ENCODE data around the gene CENPF. TPM values are rescaled to one million over a fixed set of nuclear protein-coding genes. Genes with fewer than 3 reads are reported as not detected.
"Not testable (repeated sequence)": the region's sequence is repeated elsewhere in the genome, so short reads cannot be mapped to it uniquely, and the experiment has no call there.

Gene CENPF
- total and polyA plus RNA-seq, 2 donors from 2014 or later, result 0.39 to 3.3 TPM

DNA sequence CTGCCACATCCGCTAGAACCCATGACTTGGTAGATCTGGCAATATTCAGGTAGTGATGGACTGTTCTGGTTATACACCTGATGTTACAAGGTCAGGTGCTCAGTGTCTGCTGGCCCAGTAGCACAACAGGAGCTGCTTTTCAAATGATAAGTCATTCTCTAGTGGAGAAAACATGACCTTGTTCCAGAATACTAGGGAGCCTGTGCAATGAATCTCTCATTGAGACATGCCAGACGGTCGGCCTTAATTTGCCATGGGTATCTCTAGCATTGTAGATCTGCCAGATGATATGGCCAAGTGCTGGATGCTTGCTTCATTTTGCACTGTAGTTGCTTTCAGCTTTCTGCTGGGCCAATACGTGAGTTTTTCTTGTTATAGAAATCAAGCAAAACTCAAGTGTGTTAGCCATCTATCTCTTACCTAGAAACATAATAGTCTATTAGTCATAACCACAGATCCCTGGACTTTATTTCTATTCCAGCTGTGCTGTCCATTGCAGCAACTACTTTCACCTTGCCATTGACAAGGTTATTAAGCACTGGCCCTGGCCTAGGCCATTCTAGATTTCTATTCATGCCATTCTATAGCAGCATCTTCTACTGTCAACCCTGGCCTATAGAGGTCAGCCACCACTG, 13.9 kb upstream of the CENPF start:
- H3K27me3 ChIP-seq (ENCODE audit: control insufficient read depth, insufficient read depth, low read length), result no peaks in the 10 kb centered on the region
- FAIRE-seq, result no peak
- intact Hi-C loops (cut with DNase I), result no loop called here

DNA sequence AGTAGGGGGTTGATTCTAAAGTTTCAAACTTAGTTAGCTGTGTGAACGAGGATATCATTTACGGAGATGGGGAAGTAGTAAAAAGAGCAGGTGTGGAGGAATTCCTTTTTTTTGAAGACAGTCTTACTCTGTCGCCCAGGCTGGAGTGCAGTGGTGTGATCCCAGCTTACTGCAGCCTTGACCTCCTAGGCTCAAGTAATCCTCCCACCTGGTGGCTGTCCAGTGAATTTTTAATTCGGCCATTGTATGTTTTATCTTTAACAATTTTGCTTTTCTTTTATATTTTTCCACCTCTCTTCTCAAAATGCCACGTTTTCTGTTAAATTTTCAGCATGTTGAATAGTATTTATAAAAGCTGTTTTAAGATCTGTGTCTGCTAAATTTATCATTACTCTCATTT, 12.3 kb upstream of the CENPF start:
- FAIRE-seq, result no peak
- Histone ChIP-seq H3K27me3 (ENCODE audit: control insufficient read depth, insufficient read depth, low read length) (no peaks in the 10 kb centered on the region), H3K36me3 (ENCODE audit: control insufficient read depth in 2 of 3, insufficient read depth in 3 of 3, low read length in 3 of 3) (no peaks in the 10 kb centered on the region), H3K27ac (ENCODE audit: low read depth in 2 of 2, low read length in 2 of 2) (no peak overlapping the region), H3K4me3 (ENCODE audit: low read length in 3 of 3) (no peak overlapping the region), H3K4me1 (ENCODE audit: control insufficient read depth in 2 of 3, insufficient read depth in 2 of 3, low read depth in 1 of 3, low read length in 3 of 3) (no peaks in the 10 kb centered on the region), H3K9me3 (ENCODE audit: control insufficient read depth in 2 of 3, insufficient read depth in 1 of 3, low read length in 3 of 3) (no peaks in the 10 kb centered on the region), H3K9ac (ENCODE audit: low read length in 3 of 3) (no peak overlapping the region)
- intact Hi-C loops (cut with DNase I), result no loop called here
- no peak for DNase-seq
- TF ChIP-seq, protein P1, sequence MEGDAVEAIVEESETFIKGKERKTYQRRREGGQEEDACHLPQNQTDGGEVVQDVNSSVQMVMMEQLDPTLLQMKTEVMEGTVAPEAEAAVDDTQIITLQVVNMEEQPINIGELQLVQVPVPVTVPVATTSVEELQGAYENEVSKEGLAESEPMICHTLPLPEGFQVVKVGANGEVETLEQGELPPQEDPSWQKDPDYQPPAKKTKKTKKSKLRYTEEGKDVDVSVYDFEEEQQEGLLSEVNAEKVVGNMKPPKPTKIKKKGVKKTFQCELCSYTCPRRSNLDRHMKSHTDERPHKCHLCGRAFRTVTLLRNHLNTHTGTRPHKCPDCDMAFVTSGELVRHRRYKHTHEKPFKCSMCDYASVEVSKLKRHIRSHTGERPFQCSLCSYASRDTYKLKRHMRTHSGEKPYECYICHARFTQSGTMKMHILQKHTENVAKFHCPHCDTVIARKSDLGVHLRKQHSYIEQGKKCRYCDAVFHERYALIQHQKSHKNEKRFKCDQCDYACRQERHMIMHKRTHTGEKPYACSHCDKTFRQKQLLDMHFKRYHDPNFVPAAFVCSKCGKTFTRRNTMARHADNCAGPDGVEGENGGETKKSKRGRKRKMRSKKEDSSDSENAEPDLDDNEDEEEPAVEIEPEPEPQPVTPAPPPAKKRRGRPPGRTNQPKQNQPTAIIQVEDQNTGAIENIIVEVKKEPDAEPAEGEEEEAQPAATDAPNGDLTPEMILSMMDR (IDR thresholded peaks at IDR 0.05; ENCODE audit: borderline replicate concordance, extremely low read depth, insufficient read depth), result no peak

More for the DNA sequence above, 13.9 kb upstream of the CENPF start:
- Histone ChIP-seq H3K9ac (ENCODE audit: low read length in 3 of 3) (no peak overlapping the region), H3K9me3 (ENCODE audit: control insufficient read depth in 2 of 3, insufficient read depth in 1 of 3, low read length in 3 of 3) (no peaks in the 10 kb centered on the region), H3K4me3 (ENCODE audit: low read length in 3 of 3) (no peak overlapping the region), H3K36me3 (ENCODE audit: control insufficient read depth in 2 of 3, insufficient read depth in 3 of 3, low read length in 3 of 3) (no peaks in the 10 kb centered on the region), H3K4me1 (ENCODE audit: control insufficient read depth in 2 of 3, insufficient read depth in 2 of 3, low read depth in 1 of 3, low read length in 3 of 3) (no peaks in the 10 kb centered on the region), H3K27ac (ENCODE audit: low read depth in 2 of 2, low read length in 2 of 2) (no peak overlapping the region)
- no peak for DNase-seq
- TF ChIP-seq, protein P1 (IDR thresholded peaks at IDR 0.05; ENCODE audit: borderline replicate concordance, extremely low read depth, insufficient read depth), result no peak

DNA sequence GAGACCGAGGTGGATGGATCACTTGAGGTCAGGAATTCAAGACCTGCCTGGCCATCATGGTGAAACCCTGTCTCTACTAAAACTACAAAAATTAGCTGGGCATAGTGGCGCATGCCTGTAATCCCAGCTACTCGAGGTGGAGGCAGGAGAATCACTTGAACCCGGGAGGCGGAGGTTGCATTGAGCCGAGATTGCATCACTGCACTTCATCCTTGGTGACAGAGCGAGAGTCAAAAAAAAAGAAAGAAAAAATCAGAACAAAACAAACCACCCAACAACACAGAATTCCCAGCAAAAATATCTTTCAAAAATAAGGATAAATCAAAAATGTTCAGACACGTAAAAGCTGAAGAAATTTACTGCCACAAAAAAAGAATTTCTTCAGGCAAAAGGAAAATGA, 11.1 kb upstream of the CENPF start:
- H3K27me3 ChIP-seq (ENCODE audit: control insufficient read depth, insufficient read depth, low read length); FAIRE-seq; H3K4me1 ChIP-seq (ENCODE audit: control insufficient read depth in 2 of 3, insufficient read depth in 2 of 3, low read depth in 1 of 3, low read length in 3 of 3); H3K27ac ChIP-seq (ENCODE audit: low read depth in 2 of 2, low read length in 2 of 2); intact Hi-C loops (cut with DNase I); H3K36me3 ChIP-seq (ENCODE audit: control insufficient read depth in 2 of 3, insufficient read depth in 3 of 3, low read length in 3 of 3); H3K4me3 ChIP-seq (ENCODE audit: low read length in 3 of 3); DNase-seq; H3K9ac ChIP-seq (ENCODE audit: low read length in 3 of 3); H3K9me3 ChIP-seq (ENCODE audit: control insufficient read depth in 2 of 3, insufficient read depth in 1 of 3, low read length in 3 of 3): not testable (repeated sequence)

DNA sequence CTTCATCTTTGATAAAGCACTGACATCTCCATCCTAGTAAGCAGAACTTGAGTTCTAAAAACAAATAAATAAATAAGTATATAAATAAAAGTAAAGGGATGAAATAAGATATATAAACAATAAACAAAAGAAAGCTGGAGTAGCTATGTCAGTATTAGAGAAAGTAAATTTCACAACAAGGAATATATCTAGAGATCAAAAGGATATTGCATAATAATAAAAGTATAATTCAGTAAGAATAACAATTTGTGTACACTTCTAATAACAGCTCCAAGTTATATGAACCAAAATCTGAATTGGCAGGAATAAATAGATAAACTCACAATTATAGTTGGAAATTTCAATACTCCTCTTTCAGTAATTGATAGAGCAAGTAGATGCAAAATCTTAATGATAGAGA, 9.8 kb upstream of the CENPF start:
- H3K27me3 ChIP-seq (ENCODE audit: control insufficient read depth, insufficient read depth, low read length), result no peaks in the 10 kb centered on the region
- TF ChIP-seq, protein P1 (IDR thresholded peaks at IDR 0.05; ENCODE audit: borderline replicate concordance, extremely low read depth, insufficient read depth), result no peak
- H3K9ac ChIP-seq (ENCODE audit: low read length in 3 of 3), result no peak overlapping the region
- intact Hi-C loops (cut with DNase I), result no loop called here
- no peak overlapping the region for H3K27ac ChIP-seq (ENCODE audit: low read depth in 2 of 2, low read length in 2 of 2)
- no peak for DNase-seq
- H3K4me1 ChIP-seq (ENCODE audit: control insufficient read depth in 2 of 3, insufficient read depth in 2 of 3, low read depth in 1 of 3, low read length in 3 of 3), result no peaks in the 10 kb centered on the region
- no peaks in the 10 kb centered on the region for H3K9me3 ChIP-seq (ENCODE audit: control insufficient read depth in 2 of 3, insufficient read depth in 1 of 3, low read length in 3 of 3)
- H3K4me3 ChIP-seq (ENCODE audit: low read length in 3 of 3), result no peak overlapping the region
- no peaks in the 10 kb centered on the region for H3K36me3 ChIP-seq (ENCODE audit: control insufficient read depth in 2 of 3, insufficient read depth in 3 of 3, low read length in 3 of 3)
- FAIRE-seq, result no peak

Data from kidney (tissue), 14 donors.